ENCODE results near the gene MBD6. TPM values are rescaled to one million over a fixed set of nuclear protein-coding genes. Genes with fewer than 3 reads are reported as not detected.

The MBD6 gene
- total and polyA plus RNA-seq, 2 of the 13 experiments (the other 11 are each of a cell fraction or from before 2014, with no cell fraction given) = 4.1 to 5.9 TPM

- TF ChIP-seq, protein P1, sequence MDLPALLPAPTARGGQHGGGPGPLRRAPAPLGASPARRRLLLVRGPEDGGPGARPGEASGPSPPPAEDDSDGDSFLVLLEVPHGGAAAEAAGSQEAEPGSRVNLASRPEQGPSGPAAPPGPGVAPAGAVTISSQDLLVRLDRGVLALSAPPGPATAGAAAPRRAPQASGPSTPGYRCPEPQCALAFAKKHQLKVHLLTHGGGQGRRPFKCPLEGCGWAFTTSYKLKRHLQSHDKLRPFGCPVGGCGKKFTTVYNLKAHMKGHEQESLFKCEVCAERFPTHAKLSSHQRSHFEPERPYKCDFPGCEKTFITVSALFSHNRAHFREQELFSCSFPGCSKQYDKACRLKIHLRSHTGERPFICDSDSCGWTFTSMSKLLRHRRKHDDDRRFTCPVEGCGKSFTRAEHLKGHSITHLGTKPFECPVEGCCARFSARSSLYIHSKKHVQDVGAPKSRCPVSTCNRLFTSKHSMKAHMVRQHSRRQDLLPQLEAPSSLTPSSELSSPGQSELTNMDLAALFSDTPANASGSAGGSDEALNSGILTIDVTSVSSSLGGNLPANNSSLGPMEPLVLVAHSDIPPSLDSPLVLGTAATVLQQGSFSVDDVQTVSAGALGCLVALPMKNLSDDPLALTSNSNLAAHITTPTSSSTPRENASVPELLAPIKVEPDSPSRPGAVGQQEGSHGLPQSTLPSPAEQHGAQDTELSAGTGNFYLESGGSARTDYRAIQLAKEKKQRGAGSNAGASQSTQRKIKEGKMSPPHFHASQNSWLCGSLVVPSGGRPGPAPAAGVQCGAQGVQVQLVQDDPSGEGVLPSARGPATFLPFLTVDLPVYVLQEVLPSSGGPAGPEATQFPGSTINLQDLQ (CRISPR knock-in tag; IDR thresholded peaks at IDR 0.05) = no peak
- peak; percentile 45; the same call in 1 of the 2 replicates for TF ChIP-seq HNF4A (CRISPR knock-in tag; IDR thresholded peaks at IDR 0.05)
- TF ChIP-seq KDM2A (CRISPR knock-in tag; IDR thresholded peaks at IDR 0.05; ENCODE audit: borderline replicate concordance, low read depth) = peak; percentile 90
- TF ChIP-seq, protein P2, sequence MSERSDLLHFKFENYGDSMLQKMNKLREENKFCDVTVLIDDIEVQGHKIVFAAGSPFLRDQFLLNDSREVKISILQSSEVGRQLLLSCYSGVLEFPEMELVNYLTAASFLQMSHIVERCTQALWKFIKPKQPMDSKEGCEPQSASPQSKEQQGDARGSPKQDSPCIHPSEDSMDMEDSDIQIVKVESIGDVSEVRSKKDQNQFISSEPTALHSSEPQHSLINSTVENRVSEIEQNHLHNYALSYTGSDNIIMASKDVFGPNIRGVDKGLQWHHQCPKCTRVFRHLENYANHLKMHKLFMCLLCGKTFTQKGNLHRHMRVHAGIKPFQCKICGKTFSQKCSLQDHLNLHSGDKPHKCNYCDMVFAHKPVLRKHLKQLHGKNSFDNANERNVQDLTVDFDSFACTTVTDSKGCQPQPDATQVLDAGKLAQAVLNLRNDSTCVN (CRISPR knock-in tag; IDR thresholded peaks at IDR 0.05; ENCODE audit: borderline replicate concordance) = no peak
- TF ChIP-seq ZNF775 (CRISPR knock-in tag; IDR thresholded peaks at IDR 0.05; ENCODE audit: borderline replicate concordance) = no peak
- no peak for TF ChIP-seq NFIC (IDR thresholded peaks at IDR 0.05; ENCODE audit: low read length)
- TF ChIP-seq ZNF570 (CRISPR knock-in tag; IDR thresholded peaks at IDR 0.05; ENCODE audit: borderline replicate concordance) = no peak
- TF ChIP-seq PAWR (CRISPR knock-in tag; IDR thresholded peaks at IDR 0.05; ENCODE audit: borderline replicate concordance) = no peak; the same call in 1 of the 2 replicates
- TF ChIP-seq DPF2 (CRISPR knock-in tag; IDR thresholded peaks at IDR 0.05; ENCODE audit: borderline replicate concordance, low read depth) = peak; percentile 68; the same call in 1 of the 2 replicates
- TF ChIP-seq NR1H2 (CRISPR knock-in tag; IDR thresholded peaks at IDR 0.05; ENCODE audit: borderline replicate concordance, low read depth) = no peak
- TF ChIP-seq PRDM10 (CRISPR knock-in tag; IDR thresholded peaks at IDR 0.05; ENCODE audit: low read depth) = peak; percentile 29; the same call in 1 of the 2 replicates
- TF ChIP-seq ZNF207 (IDR thresholded peaks at IDR 0.05; ENCODE audit: borderline replicate concordance) = no peak
- TF ChIP-seq ZNF607 (CRISPR knock-in tag; IDR thresholded peaks at IDR 0.05; ENCODE audit: borderline replicate concordance) = peak; percentile 45; the same call in 1 of the 2 replicates
- TF ChIP-seq, protein P3, sequence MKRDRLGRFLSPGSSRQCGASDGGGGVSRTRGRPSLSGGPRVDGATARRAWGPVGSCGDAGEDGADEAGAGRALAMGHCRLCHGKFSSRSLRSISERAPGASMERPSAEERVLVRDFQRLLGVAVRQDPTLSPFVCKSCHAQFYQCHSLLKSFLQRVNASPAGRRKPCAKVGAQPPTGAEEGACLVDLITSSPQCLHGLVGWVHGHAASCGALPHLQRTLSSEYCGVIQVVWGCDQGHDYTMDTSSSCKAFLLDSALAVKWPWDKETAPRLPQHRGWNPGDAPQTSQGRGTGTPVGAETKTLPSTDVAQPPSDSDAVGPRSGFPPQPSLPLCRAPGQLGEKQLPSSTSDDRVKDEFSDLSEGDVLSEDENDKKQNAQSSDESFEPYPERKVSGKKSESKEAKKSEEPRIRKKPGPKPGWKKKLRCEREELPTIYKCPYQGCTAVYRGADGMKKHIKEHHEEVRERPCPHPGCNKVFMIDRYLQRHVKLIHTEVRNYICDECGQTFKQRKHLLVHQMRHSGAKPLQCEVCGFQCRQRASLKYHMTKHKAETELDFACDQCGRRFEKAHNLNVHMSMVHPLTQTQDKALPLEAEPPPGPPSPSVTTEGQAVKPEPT (CRISPR knock-in tag; IDR thresholded peaks at IDR 0.05; ENCODE audit: low read depth) = peak; percentile 69; the same call in 1 of the 2 replicates
- peak; percentile 96 for TF ChIP-seq HIVEP1 (CRISPR knock-in tag; IDR thresholded peaks at IDR 0.05)
- TF ChIP-seq GMEB1 (CRISPR knock-in tag; IDR thresholded peaks at IDR 0.05; ENCODE audit: borderline replicate concordance) = no peak
Measured at GRCh38 chr12:57522011-57522886, at the start of gene MBD6 (continued).

All from HepG2 (cell line).